PC-9 (cell line): Measurements from ENCODE around the gene ETNK1.

Experiments
- EZH2 ChIP-seq: fragments of 200-600 bp; sonication (generic); IDR thresholded peaks from 2 replicates; pipeline ENCODE4 v1.8.0; 2017; ENCODE audit warnings: antibody characterized with exemption, low read depth
- TF ChIP-seq, protein P1 (sequence below): fragments of 200-600 bp; sonication (generic); conservative IDR thresholded peaks from 2 replicates; pipeline ENCODE4 v1.6.1; 2017; ENCODE audit warnings: mixed run types, antibody characterized with exemption, mild to moderate bottlenecking, moderate library complexity

DNA sequence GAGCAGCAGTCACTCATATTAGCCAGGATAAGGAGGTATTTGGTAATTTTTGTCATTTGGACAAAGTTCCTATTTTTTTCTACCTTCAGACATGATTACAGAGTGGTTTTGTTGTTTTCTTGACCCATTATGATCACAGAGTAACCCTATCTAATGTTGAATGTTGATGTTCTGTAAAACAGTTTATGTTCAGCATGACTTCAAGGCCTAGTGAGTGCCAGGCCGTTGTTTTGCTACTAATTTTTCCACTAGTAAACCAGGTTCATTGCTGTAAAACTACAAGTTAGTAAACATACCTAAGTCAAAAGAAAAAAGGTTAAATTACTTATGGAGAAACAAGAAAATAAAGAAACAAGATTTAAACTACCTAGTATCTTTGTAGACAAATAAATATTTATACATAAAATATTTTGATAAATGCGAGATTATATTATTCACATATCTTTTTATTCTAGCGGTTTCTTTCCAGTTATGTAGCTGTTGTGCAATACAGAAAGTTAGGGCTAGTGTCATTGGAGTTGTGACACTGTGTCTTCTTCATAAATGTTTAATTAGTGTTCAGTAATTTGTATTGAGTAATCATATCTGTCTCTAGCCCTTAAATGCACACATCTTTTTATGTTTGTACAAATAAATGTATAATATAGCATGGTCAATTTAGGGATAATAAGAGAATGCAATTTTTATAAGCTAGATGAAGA, 16.5 kb downstream of the ETNK1 start:
- TF ChIP-seq, protein P1, sequence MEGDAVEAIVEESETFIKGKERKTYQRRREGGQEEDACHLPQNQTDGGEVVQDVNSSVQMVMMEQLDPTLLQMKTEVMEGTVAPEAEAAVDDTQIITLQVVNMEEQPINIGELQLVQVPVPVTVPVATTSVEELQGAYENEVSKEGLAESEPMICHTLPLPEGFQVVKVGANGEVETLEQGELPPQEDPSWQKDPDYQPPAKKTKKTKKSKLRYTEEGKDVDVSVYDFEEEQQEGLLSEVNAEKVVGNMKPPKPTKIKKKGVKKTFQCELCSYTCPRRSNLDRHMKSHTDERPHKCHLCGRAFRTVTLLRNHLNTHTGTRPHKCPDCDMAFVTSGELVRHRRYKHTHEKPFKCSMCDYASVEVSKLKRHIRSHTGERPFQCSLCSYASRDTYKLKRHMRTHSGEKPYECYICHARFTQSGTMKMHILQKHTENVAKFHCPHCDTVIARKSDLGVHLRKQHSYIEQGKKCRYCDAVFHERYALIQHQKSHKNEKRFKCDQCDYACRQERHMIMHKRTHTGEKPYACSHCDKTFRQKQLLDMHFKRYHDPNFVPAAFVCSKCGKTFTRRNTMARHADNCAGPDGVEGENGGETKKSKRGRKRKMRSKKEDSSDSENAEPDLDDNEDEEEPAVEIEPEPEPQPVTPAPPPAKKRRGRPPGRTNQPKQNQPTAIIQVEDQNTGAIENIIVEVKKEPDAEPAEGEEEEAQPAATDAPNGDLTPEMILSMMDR, result no peak
- TF ChIP-seq EZH2, result no peak
